ENCODE measurements around the gene CASP5.

- TF ChIP-seq MAX (IDR thresholded peaks at IDR 0.05), result no peak
- no peak for TF ChIP-seq YY1 (IDR thresholded peaks at IDR 0.05; ENCODE audit: low read depth)
- no peak for TF ChIP-seq EP300 (IDR thresholded peaks at IDR 0.05; ENCODE audit: borderline replicate concordance)
- no peak for TF ChIP-seq FOXM1 (IDR thresholded peaks at IDR 0.05; ENCODE audit: borderline replicate concordance, low read depth)
Observed at GRCh38 chr11:105005451-105005845, 17.5 kb downstream of the CASP5 start.

Measured in Ishikawa (cell line).